Measurements from ENCODE around the gene DPP10.

DNA sequence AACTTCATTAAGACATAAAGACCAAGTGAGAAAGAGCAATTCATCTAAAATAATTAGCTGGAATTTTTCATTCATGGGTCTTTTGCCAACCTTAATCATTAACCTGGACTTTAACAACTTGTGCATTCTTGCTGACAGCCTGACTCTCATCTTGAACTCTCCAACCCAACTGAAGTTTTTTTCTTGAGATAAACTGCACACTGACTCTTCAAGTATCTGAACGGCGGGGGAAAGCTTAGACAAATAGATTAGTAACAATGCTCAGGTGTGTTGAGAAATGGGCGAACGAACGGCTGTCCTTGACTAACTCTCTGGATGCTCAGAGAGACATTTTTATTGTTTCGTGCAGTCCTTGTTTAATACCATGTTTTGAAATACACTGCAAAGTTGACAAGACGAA is 186.0 kb downstream of the DPP10 start:
- TF ChIP-seq, protein P1, sequence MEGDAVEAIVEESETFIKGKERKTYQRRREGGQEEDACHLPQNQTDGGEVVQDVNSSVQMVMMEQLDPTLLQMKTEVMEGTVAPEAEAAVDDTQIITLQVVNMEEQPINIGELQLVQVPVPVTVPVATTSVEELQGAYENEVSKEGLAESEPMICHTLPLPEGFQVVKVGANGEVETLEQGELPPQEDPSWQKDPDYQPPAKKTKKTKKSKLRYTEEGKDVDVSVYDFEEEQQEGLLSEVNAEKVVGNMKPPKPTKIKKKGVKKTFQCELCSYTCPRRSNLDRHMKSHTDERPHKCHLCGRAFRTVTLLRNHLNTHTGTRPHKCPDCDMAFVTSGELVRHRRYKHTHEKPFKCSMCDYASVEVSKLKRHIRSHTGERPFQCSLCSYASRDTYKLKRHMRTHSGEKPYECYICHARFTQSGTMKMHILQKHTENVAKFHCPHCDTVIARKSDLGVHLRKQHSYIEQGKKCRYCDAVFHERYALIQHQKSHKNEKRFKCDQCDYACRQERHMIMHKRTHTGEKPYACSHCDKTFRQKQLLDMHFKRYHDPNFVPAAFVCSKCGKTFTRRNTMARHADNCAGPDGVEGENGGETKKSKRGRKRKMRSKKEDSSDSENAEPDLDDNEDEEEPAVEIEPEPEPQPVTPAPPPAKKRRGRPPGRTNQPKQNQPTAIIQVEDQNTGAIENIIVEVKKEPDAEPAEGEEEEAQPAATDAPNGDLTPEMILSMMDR (IDR thresholded peaks at IDR 0.05): no peak
- TF ChIP-seq POLR2A (IDR thresholded peaks at IDR 0.05): no peak
